GM10847 (cell line): ENCODE measurements around the gene C3orf80.

ENCODE experiments used
- POLR2A ChIP-seq: IDR thresholded peaks from 2 replicates; pipeline ENCODE4 v1.6.1; 2011; ENCODE audit not compliant: insufficient read length; ENCODE audit errors: extremely low read depth

C3orf80 gene

DNA sequence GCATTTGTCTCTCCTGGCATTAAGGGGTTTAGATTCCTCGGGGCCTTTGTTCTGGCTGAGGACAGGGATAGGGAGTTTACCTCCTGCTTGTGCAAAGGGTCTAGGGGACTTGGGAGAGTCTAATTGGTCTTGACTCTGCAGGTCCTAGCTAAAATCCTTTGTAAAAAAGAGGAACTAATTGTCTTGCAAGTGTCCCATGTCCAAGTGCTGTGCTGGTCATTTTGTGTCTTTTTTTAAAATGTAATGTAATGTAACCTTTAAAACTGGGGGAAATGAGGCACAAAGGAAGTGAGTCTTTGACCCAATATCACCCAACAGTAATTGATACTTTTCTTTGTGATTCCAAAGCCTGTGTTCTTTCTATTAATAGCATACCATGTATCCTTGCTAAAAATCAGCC is 14.9 kb upstream of the C3orf80 start:
- TF ChIP-seq POLR2A: no peak

DNA sequence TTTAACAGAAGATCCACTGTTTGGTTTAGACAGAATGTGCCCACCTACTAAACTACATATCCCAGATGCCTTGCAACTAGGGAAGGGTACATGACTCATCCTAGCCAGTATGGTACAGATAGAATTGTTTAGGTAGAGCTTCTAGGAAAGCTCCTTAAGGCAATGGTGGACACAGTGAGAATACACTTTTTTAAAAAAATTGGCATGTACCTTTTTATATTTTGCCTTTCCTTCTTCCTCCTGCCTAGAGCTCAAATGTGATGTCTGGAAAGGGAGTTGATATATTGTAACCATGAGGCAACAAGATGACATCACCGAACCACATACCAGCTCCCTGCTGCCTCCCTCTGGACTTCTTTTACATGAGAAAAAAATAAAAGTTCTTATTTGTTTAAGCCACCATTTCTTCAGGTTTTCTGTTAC is 14.4 kb upstream of the C3orf80 start:
- no peak for TF ChIP-seq POLR2A

DNA sequence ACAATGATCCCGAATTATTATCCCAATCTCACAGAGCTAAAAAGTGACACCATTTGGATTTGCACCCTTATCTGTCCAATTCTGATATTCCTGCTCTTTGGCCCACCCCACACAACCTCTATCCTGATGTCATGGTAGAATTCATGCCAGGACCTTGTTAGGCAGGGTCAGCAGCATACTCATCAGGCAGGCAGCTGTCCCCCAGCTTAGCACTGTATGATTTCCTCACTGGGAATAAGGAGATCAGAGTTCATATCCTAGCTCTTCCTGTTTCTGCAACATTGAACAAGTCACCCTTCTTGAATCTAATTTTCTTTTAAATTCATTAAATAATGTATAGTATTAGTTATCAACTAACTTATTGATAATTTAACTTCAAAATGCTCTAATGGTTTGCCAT is 12.0 kb upstream of the C3orf80 start:
- TF ChIP-seq POLR2A: no peak

DNA sequence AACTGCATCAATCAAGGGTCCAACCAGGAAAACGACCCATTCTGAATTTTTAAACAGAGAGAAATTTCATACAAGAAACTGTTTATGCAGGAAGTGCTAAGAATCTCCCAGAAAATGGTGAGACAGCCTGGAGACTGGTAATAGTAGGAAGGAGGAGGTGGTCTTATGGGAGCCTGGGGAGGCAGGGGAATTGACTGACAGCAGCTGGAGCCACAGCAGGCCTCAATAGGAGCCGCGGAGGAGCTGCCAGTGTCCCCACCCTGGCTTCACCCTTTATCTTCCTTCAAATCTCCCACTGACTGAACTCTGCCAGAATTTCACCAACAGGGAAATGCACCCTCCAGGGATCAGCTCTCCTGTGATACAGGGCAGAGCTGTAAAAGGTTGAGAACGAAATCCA is 7.5 kb upstream of the C3orf80 start:
- no peak for TF ChIP-seq POLR2A

DNA sequence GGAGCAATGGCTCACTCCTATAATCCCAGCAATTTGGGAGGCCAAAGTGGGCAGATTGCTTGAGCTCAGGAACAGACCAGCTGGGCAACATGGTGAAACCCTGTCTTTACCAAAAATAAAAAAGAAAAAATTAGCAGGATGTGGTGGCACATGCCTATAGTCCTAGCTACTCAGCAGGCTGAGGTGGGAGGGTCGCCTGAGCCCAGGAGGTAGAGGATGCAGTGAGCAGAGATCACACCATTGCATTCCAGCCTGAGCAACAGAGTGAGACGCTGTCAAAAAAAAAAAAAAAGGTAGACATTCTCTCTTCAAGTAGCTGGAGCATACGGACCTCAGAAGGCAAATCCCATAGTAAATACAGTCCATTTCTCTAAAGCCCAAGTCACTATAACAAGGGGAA is 7.1 kb upstream of the C3orf80 start:
- no peak for TF ChIP-seq POLR2A

DNA sequence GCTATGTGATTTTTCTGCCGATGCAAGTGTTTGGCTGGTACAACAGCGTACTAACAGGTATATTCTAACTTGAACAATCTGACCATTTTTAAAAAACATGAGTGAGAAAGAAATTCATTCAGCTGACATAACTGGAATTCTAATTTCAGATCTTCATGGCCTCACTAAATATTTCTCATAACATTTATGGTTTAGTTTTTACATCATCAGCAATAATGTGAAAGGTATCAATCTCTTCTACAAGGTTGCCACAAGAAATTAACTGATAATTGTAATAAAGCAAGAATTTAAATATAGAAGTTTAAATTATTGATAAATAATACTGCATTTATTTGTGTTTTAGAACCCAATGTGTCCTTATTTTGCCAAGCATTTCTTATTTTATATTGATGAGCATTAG is 5.2 kb upstream of the C3orf80 start:
- no peak for TF ChIP-seq POLR2A

DNA sequence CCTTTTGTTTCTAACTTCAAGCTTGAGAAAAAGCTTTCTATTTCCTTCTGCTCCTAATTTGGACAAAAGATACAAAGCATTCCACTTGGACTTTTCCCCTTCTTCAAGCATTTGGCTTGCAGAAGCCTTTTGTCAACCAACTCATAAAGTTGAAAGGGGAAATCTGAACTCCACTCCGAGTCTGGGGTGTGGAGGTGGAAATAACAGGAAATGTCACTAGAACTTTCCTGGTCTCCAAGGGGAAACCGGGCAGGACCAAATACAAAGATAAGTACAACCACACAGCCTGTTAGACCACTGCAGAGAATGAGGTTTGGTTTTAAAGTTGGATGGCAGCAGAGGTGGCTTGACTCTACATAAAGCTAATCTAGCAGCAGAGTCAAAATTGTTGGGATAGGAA is 4.2 kb upstream of the C3orf80 start:
- TF ChIP-seq POLR2A: no peak

DNA sequence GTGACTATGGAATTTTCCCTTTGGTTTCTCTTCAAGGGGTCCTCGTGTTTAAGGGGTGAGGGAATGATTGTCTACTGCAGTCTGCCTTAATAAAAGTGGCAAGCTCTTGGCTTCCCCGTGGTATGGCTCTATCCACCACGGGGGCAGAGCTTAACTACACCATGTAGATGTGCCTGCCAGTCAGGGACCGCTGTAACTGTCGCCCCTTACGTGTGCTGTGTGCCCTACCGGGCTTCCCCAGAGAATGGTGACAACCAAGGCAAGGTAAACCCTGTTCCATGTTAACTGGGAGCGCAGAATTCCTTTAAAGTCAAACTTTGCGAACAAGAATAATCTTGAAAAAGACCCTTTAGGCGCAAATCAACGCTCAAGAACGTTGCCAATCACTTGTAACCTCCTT is 966 bp upstream of the C3orf80 start:
- no peak for TF ChIP-seq POLR2A

DNA sequence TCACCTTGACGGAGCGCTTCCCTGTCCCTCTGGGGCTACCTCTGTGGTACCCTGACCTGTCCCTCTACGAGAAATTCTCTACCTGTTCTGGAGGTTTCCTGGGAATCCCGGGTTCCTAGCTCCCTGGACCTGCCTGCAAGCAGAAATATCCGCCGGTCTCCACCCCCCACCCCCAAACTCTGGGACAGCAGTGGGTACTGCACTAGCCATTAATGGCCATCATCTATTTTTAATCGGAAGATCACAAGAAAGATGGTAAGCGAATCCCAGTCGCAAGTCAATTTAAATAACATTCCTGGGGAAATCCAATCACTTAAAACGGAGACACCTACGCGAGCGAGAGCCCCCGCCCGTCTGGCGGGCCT is 429 bp upstream of the C3orf80 start:
- no peak for TF ChIP-seq POLR2A

DNA sequence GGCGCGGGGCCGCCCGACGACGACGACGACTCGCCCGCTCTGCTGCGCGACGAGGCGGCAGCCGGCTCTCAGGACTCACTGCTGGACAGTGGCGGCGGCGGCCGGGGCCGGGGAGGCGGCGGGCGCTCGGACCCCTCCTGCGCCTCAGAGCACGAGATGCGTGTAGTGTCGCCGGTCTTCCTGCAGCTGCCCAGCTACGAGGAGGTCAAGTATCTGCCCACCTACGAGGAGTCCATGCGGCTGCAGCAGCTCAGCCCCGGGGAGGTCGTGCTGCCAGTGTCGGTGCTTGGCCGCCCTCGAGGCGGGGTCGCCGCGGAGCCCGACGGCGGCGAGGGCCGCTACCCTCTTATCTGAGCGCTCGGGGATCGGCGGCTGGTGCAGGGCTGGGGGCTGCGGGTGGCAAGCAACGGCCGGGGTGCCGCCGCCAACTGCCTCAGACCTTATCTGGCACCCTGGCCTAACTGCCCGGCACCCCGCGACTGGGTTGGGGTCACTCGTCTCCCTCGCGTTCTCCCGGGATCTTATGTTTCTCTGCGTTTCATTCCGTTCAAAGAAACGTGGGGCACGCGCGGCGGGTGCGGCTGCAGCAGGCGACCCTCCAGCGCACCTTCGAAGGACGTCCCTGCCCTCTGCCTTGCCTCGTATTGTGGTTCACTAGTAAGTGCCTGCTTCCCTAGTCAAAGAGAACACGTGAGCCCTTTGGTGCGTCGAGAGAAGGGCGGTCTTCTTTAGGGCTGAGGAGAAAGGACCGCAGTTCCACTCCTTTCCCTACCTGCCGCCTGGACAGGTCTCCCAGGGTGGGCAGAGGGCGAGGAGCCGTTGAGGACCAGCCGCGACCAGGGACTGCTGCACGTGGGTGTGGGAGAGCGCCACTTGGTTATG is 1.0 kb downstream of the C3orf80 start:
- no peak for TF ChIP-seq POLR2A

DNA sequence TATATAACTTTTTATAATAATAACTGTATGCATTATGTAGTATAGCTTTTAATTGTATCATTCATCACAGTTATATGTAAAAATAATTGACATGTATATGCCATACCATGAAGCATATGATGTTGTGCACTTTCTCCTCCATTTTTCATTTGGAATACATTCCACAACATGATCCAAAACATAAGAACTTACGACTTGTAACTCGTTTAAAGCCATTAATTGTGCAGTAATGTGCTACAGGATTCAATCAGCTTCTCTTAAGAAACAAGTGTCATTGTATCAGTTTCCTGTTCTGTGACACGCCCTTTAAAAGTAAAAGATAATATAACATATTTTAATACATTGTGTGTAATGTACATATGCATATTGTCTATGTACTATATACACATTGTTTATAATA is 2.2 kb downstream of the C3orf80 start:
- TF ChIP-seq POLR2A: no peak

DNA sequence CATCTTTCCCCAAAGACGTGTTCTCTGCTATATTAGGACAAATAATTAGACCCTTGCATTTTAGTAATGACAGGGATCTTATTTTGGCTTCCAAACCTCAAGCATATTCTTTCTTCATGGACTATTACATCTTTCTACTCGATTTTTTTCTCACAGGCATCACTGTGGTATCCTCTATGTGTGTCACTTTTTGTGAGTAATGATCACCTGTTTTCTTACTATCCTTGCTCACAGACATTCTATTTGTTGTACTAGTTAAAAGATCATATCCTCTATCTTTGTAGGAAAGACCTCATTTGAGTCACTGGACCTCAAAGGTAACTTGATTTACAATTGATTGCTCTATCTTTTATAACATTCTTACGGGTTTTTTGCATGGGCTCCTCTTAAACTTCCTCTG is 6.8 kb downstream of the C3orf80 start:
- TF ChIP-seq POLR2A: no peak

DNA sequence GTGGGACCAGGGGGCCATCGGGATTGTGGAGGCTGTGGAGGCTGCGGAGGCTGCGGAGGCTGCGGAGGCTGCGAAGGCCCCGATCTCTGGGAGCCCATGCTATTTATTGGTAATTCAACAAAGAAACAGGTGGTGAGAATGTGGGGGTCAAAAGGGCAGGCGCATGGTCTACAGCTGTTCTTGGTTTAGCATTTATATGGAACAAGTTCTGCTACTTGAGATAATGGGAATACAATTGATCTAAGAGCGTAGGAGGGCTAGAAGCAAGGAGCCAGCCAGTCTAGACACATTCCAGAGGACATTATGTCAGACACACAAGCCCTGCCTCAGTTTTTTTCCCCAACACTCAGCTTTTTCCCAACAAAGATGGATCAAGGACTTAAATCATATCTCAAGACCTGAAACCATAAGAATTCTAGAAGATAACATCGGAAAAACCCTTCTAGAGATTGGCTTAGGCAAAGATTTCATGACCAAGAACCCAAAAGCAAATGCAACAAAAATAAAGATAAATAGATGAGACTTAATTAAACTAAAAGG is 20.1 kb downstream of the C3orf80 start:
- TF ChIP-seq POLR2A: no peak

DNA sequence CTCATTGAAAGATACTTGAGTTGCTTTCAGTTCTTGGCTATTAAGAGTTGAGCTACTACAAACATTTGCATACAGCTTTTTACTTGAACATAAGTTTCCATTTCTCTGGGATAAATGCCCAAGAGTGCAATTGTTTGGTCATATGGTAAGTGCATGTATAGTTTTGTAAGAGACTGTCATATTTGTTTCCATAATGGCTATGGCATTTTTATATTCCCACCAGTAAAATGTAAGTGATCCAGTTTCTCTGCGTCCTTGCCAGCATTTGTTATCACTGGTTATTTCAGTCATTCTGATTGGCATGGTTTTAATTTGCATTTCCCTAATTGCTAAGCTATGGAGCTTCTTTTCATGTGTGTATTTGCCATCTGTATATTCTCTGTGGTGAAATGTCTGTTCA is 22.5 kb downstream of the C3orf80 start:
- TF ChIP-seq POLR2A: no peak

DNA sequence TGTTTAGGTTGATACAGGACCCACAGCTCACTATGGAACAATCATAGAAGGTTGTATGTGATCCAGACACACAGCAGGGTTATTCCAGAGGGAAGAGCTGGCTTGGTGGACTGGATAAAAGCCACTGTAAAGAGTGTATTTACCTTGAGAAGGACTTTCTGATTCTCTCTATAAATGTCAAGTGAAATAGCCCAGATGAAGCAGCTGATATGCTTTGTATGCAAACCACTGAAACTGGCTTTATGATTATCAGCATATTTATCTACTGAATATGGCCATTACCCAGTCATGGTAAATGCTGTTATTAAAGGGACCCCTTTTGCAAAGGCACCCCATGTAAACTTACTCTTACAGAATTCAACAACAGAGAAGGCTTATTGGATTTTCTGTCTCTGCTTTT is 28.1 kb downstream of the C3orf80 start:
- TF ChIP-seq POLR2A: no peak

DNA sequence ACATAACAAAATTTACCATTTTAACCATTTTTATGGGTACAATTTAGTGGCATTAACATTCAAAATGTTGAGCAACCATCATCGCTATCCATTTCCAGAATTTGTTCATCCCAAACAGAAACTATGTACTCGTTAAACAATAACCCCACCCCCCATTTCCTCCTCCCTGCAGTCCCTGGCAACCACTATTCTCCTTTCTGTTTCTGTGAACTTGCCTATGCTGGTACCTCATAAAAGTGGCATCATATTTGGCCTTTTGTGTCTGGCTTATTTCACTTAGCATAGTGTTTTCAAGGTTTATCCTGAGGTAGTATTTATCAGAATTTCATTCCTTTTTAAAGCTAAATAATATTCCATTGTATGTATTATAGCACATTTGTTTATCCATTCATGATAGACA is 32.4 kb downstream of the C3orf80 start:
- TF ChIP-seq POLR2A: no peak

DNA sequence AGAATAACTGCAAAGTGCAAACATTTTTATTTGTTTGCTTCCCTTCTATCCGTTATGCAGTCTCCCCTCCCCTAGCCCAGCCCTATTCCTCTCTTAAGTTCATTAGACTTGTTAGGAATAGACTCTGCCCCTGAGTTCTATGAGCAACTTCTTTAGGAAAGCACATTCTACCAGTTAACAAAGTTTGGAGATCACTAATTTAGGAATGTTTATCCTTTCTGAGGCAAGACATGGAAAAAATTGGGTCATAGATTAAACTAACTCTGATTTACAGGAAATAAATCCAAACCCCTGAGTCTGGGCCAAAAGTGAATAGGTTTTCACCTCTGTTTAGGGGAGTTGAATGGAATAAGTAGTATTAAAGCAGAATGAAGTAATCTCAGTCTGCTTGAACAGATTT is 34.4 kb downstream of the C3orf80 start:
- no peak for TF ChIP-seq POLR2A

DNA sequence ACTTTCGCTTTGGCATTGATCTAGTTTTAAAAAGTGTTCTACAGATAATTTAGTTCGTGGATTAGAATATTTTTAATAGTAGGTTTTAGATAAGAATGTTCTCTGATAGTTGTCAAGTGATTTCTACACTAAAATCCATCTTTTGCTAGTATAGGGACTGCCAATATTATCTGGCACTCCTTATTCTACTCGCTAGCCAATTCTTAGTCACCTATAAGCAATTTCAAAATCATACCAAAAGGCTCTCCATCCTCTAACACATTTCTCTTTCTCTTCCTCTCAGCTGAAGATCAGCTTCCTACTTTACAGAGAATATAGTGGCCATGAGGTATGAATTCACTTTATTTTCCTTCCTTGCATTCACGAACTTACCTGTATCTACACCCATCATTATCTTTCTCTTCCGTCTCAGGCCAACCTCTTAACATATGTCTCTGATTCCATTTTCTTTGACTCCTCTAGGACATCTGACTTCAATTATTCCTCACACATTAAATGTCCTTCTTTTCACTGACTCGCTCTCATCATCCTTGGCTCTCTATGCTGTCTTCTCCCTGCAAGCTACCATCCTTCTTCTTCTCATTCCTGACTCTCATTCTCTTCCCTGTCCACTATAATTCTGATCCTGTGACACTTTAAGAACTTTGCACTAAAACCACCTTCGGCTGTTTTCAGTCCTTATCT is 35.5 kb downstream of the C3orf80 start:
- TF ChIP-seq POLR2A: no peak
